ENCODE data around the gene TOGARAM1.

GRCh38 chr14:45051896-45052295 is 89.9 kb downstream of the TOGARAM1 start:
- TF ChIP-seq FOXA1 (IDR thresholded peaks at IDR 0.05), result no peak
- TF ChIP-seq NFRKB (IDR thresholded peaks at IDR 0.05), result no peak
- no peak for TF ChIP-seq FOXM1 (IDR thresholded peaks at IDR 0.05; ENCODE audit: borderline replicate concordance)
- no peak for TF ChIP-seq CTBP1 (IDR thresholded peaks at IDR 0.05; ENCODE audit: borderline replicate concordance)
- TF ChIP-seq ZNF384 (IDR thresholded peaks at IDR 0.05), result no peak
- TF ChIP-seq TARDBP (IDR thresholded peaks at IDR 0.05), result no peak
- no peak for TF ChIP-seq LEF1 (IDR thresholded peaks at IDR 0.05; ENCODE audit: borderline replicate concordance)
- TF ChIP-seq BHLHE40 (IDR thresholded peaks at IDR 0.05; ENCODE audit: borderline replicate concordance), result no peak
- no peak for TF ChIP-seq FOXK2 (IDR thresholded peaks at IDR 0.05)
- no peak for TF ChIP-seq ELF4 (IDR thresholded peaks at IDR 0.05)
- no peak for TF ChIP-seq ARNT (IDR thresholded peaks at IDR 0.05)
- TF ChIP-seq SP1 (IDR thresholded peaks at IDR 0.05), result no peak
- TF ChIP-seq SUZ12 (IDR thresholded peaks at IDR 0.05), result no peak
